Panc1 (cell line): Measurements from ENCODE around the gene HOXA9. TPM values are rescaled to one million over a fixed set of nuclear protein-coding genes. Genes with fewer than 3 reads are reported as not detected.

Source experiments
- ATAC-seq: fragments of 200-7000 bp; cut with Tn5 transposase; 2 replicates; pipeline ENCODE4 v1.9.1; 2020; ENCODE audit warnings: mild to moderate bottlenecking, moderate library complexity
- BruUV-seq: library from RNA; stranded (reverse); fragments of 400-500 nt; replicated peaks from 2 replicates; lab custom pipeline; 2021; lab: Mats Ljungman, UMichigan
- CTCF ChIA-PET: fragments of 300-600 bp; sonication (Branson Sonifier 250); formaldehyde crosslinking; loops from one replicate; lab custom pipeline; 2022; ENCODE audit warnings: antibody characterized with exemption; lab: Charles Lee
- POLR2A ChIA-PET: fragments of 300-600 bp; sonication (Branson Sonifier 250); formaldehyde crosslinking; loops from one replicate; lab custom pipeline; 2022; ENCODE audit warnings: antibody characterized with exemption; lab: Charles Lee
- DNase-seq: peaks from one replicate; pipeline ENCODE4 v3.0.0-alpha.2; 2010; ENCODE audit warnings: low read depth, low spot score
- H3K27ac ChIP-seq: 2 replicates; pipeline ENCODE4 v1.5.1; 2011; ENCODE audit warnings: mild to moderate bottlenecking, low read length, inconsistent platforms
- H3K27me3 ChIP-seq: fragments of 200-500 bp; sonication (Bioruptor generic); 2 replicates; pipeline ENCODE4 v1.6.0; 2014; ENCODE audit warnings: low read length, inconsistent platforms; ENCODE audit not compliant: control insufficient read depth, insufficient read depth
- H3K36me3 ChIP-seq: fragments of 200-500 bp; sonication (Bioruptor generic); 2 replicates; pipeline ENCODE4 v1.5.1; 2014; ENCODE audit warnings: inconsistent platforms, mild to moderate bottlenecking, low read length, moderate library complexity; ENCODE audit not compliant: control insufficient read depth, insufficient read depth
- H3K4me1 ChIP-seq: 2 replicates; pipeline ENCODE4 v1.5.1; 2011; ENCODE audit warnings: inconsistent platforms, mild to moderate bottlenecking, low read length, moderate library complexity; ENCODE audit not compliant: control insufficient read depth, insufficient read depth
- H3K4me3 ChIP-seq, 2 experiments: 2 replicates each; pipeline ENCODE4 v1.5.1; 2011 to 2012; ENCODE audit warnings: low read depth in 2 of 2, low read length in 2 of 2, mild to moderate bottlenecking in 2 of 2, inconsistent platforms in 1 of 2, moderate library complexity in 1 of 2
- H3K9me3 ChIP-seq: fragments of 200-500 bp; sonication (Bioruptor generic); 2 replicates; pipeline ENCODE4 v1.5.1; 2014; ENCODE audit warnings: low read depth, mild to moderate bottlenecking, inconsistent platforms, low read length, moderate library complexity; ENCODE audit not compliant: control insufficient read depth, insufficient read depth
- POLR2AphosphoS5 ChIP-seq: IDR thresholded peaks from 2 replicates; pipeline ENCODE4 v1.6.1; 2012; ENCODE audit warnings: mild to moderate bottlenecking, low read depth, low read length, moderate library complexity
- REST ChIP-seq, 2 experiments: IDR thresholded peaks; 2 replicates each; pipeline ENCODE4 v1.6.1; 2011 to 2012; ENCODE audit warnings: low read depth in 2 of 2, control low read depth in 1 of 2, low read length in 1 of 2, mild to moderate bottlenecking in 1 of 2, moderate library complexity in 1 of 2; ENCODE audit not compliant: insufficient read depth in 1 of 2
- SIN3A ChIP-seq: IDR thresholded peaks from 2 replicates; pipeline ENCODE4 v1.6.1; 2012; ENCODE audit warnings: low read depth, mild to moderate bottlenecking, low read length, moderate library complexity, borderline replicate concordance; ENCODE audit not compliant: insufficient read depth
- TCF7L2 ChIP-seq: IDR thresholded peaks from 2 replicates; pipeline ENCODE4 v1.6.1; 2011; ENCODE audit warnings: mild to moderate bottlenecking, low read depth, low read length, inconsistent platforms
- in situ Hi-C: cut with HindIII; loops from 2 replicates; pipeline ENCODE4 v1.10.0; 2016; ENCODE audit warnings: low sequenced_read_pairs, low pct_unique_long_range_greater_than_20kb
- intact Hi-C: fragments of 100-400 bp; cut with micrococcal nuclease; formaldehyde crosslinking; loops from one replicate; pipeline ENCODE4 v1.10.0; 2022; ENCODE audit not compliant: unreplicated experiment
- total RNA-seq: library from RNA; stranded (reverse); gene quantifications from one replicate; pipeline ENCODE4 v1.2.1, GENCODE V29; 2021; ENCODE audit not compliant: unreplicated experiment
- TF ChIP-seq, protein P1 (sequence below): fragments of 450-650 bp; IDR thresholded peaks from 2 replicates; pipeline ENCODE4 v1.5.1; 2017; ENCODE audit warnings: mild to moderate bottlenecking

The HOXA9 gene
- total RNA-seq, 1 experiment from 2014 or later, result not detected

GRCh38 chr7:27131390-27131819, 33.9 kb downstream of the HOXA9 start:
- no peaks in the 10 kb centered on the region for H3K9me3 ChIP-seq
- no peak for DNase-seq
- H3K4me1 ChIP-seq, result peaks cover 75% of the 10 kb centered on the region
- H3K4me3 ChIP-seq, result no peak overlapping the region
- TF ChIP-seq SIN3A (no peak), POLR2AphosphoS5 (no peak), TCF7L2 (no peak), REST (IDR thresholded peaks at IDR 0.05; ENCODE audit: insufficient read depth in 1 of 2, low read depth in 2 of 2, low read length in 1 of 2) (no peak)
- TF ChIP-seq, protein P1, sequence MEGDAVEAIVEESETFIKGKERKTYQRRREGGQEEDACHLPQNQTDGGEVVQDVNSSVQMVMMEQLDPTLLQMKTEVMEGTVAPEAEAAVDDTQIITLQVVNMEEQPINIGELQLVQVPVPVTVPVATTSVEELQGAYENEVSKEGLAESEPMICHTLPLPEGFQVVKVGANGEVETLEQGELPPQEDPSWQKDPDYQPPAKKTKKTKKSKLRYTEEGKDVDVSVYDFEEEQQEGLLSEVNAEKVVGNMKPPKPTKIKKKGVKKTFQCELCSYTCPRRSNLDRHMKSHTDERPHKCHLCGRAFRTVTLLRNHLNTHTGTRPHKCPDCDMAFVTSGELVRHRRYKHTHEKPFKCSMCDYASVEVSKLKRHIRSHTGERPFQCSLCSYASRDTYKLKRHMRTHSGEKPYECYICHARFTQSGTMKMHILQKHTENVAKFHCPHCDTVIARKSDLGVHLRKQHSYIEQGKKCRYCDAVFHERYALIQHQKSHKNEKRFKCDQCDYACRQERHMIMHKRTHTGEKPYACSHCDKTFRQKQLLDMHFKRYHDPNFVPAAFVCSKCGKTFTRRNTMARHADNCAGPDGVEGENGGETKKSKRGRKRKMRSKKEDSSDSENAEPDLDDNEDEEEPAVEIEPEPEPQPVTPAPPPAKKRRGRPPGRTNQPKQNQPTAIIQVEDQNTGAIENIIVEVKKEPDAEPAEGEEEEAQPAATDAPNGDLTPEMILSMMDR, result no peak
- intact Hi-C loops, result no loop called here
- no peaks in the 10 kb centered on the region for H3K27me3 ChIP-seq
- H3K27ac ChIP-seq, result peak overlapping the region; percentile 98
- ChIA-PET POLR2A (interaction anchor here (0.6 kb wide), 1 partner anchor 34 kb away, joined by 5 read pairs; no protein-coding TSS in a partner anchor), CTCF (interaction anchor here (0.6 kb wide), 1 partner anchor 456 kb away, joined by 3 read pairs; no protein-coding TSS in a partner anchor)
- no peaks in the 10 kb centered on the region for H3K36me3 ChIP-seq
- in situ Hi-C loops, result no loop called here
- BruUV-seq, result no TSS peak
- no peak for ATAC-seq

DNA sequence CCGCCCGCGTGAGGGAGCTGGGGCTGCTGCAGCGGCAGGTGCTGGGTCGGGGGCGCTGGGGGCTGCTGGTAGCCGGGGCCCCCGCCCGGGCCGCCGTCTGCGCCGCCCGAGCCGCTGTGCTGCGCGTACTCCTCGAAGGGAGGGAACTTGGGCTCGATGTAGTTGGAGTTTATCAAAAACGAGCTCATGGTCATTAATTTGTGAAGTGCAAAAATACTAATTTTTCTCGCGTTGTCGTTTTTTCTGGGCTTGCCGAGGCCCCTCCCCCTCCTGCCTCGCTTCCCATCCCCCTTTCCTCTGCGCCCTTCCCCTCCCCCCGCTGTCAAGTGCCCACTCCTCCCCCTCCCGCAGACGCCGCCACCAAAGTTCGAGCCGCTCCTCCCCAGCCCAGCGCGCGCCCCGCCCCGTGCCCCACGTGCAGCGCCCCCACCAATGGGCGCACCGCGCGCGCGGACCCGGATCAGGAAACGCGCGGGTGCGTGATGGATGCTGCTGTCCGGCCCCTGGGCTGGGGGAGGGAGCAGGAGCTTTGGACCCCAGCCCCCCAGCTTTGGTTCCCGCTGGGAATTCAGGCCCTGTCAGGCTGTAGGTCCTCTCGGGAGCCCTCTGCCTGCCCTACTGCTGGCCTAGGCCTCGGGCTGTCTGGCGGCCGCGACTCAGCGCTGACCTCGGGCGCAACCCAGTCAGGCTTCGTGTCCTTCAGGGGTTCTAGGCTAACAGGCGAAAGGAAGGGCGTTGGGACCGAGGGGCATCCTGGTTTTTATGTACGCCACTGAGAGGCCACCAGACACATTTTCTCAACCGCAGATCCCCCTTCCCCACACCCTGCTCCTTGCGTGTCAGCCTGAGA, 34.6 kb downstream of the HOXA9 start, which contains the start of gene HOXA4:
Gene HOXA4, minus strand, starts transcription at position 218 of the 850 bp plus-strand sequence. Its CDS starts 24 bp downstream, at position 194.
- DNase-seq (no peak), ATAC-seq (no peak)
- ChIA-PET POLR2A (interaction anchor here (0.6 kb wide), 1 partner anchor 33 kb away, joined by 5 read pairs; no protein-coding TSS in a partner anchor), CTCF (no interaction called here)
- H3K36me3 ChIP-seq, result no peaks in the 10 kb centered on the region
- H3K27me3 ChIP-seq, result no peaks in the 10 kb centered on the region
- in situ Hi-C loops (no loop called here), intact Hi-C loops (no loop called here)
- H3K4me3 ChIP-seq, result no peak within 1 kb of the TSS
- H3K27ac ChIP-seq, result peak within 1 kb of the TSS; percentile 98
- H3K9me3 ChIP-seq, result no peaks in the 10 kb centered on the region
- no TSS peak for BruUV-seq
- peaks cover 75% of the 10 kb centered on the region for H3K4me1 ChIP-seq
- no peak for TF ChIP-seq SIN3A
- TF ChIP-seq, protein P1, result no peak
- TF ChIP-seq POLR2AphosphoS5, result no peak
- no peak for TF ChIP-seq TCF7L2
- TF ChIP-seq REST (IDR thresholded peaks at IDR 0.05; ENCODE audit: insufficient read depth in 1 of 2, low read depth in 2 of 2, low read length in 1 of 2), result no peak
